Measurements from ENCODE around the gene RHOD.

RHOD gene

DNA sequence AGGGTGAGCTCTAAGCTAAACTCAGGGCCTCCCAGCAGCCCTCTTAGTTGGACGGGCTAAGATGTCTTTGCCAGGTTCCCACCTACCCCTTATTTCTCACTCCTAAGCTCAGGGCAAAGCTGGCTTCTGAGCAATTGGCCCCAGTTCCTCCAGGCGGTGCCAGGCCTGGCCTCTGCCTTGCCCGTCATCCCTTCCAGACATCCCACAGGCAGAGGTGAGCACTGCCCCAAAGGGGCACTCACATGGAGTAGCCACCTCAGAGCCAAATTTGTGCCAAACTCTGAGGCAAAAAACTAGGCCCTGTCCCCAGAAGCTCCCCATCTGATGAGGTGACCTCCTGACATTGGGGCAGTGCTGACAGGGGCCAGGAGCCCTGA lies 9.7 kb downstream of the RHOD start:
- no peak for TF ChIP-seq CTCF (IDR thresholded peaks at IDR 0.05; ENCODE audit: low read depth, low read length)

GRCh38 chr11:67071420-67072284 lies 15.0 kb downstream of the RHOD start:
- DNase-seq: peak; percentile 76
- H3K4me3 ChIP-seq (ENCODE audit: low read depth, low read length): no peak overlapping the region
- H3K9me3 ChIP-seq (ENCODE audit: severe bottlenecking): no peaks in the 10 kb centered on the region
- no peaks in the 10 kb centered on the region for H3K36me3 ChIP-seq
- no peak overlapping the region for H3K27ac ChIP-seq
- H3K27me3 ChIP-seq (ENCODE audit: insufficient read depth, low read depth, severe bottlenecking): no peaks in the 10 kb centered on the region
- peak; percentile 83 for TF ChIP-seq CTCF (IDR thresholded peaks at IDR 0.05; ENCODE audit: low read depth, low read length)

More for the DNA sequence above, 9.7 kb downstream of the RHOD start:
- H3K27me3 ChIP-seq (ENCODE audit: insufficient read depth, low read depth, severe bottlenecking): no peaks in the 10 kb centered on the region
- no peak overlapping the region for H3K4me3 ChIP-seq (ENCODE audit: low read depth, low read length)
- H3K36me3 ChIP-seq: no peaks in the 10 kb centered on the region
- no peak for DNase-seq
- no peak overlapping the region for H3K27ac ChIP-seq
- H3K9me3 ChIP-seq (ENCODE audit: severe bottlenecking): no peaks in the 10 kb centered on the region

- no peak for TF ChIP-seq CTCF (IDR thresholded peaks at IDR 0.05; ENCODE audit: low read depth, low read length)
- no peak overlapping the region for H3K27ac ChIP-seq
- no peak for DNase-seq
- no peak overlapping the region for H3K4me3 ChIP-seq (ENCODE audit: low read depth, low read length)
- no peaks in the 10 kb centered on the region for H3K27me3 ChIP-seq (ENCODE audit: insufficient read depth, low read depth, severe bottlenecking)
- H3K9me3 ChIP-seq (ENCODE audit: severe bottlenecking): no peaks in the 10 kb centered on the region
- H3K36me3 ChIP-seq: no peaks in the 10 kb centered on the region
These were observed 15.6 kb downstream of the RHOD start for GRCh38 chr11:67072295-67072694.

DNA sequence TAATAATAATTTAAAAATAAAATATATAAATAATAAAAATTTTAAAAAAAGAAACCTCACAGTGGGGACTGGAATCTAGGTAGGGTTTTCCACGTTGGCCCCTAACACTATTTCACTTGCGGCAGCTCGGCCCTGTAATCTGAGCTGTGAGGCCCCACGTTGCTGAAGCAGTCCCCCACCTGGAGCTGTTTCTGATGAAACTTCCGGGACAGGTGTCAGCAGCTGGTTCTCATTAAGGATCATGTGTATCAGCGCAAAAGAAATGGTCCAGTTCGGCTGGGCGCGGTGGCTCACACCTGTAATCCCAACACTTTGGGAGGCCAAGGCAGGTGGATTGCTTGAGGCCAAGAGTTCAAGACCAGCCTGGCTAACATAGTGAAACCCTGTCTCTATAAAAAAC lies 17.3 kb downstream of the RHOD start:
- no peak for DNase-seq
- no peak for TF ChIP-seq CTCF (IDR thresholded peaks at IDR 0.05; ENCODE audit: low read depth, low read length)
- Histone ChIP-seq H3K9me3 (ENCODE audit: severe bottlenecking) (no peaks in the 10 kb centered on the region), H3K27me3 (ENCODE audit: insufficient read depth, low read depth, severe bottlenecking) (no peaks in the 10 kb centered on the region), H3K4me3 (ENCODE audit: low read depth, low read length) (no peak overlapping the region), H3K27ac (no peak overlapping the region), H3K36me3 (no peaks in the 10 kb centered on the region)

DNA sequence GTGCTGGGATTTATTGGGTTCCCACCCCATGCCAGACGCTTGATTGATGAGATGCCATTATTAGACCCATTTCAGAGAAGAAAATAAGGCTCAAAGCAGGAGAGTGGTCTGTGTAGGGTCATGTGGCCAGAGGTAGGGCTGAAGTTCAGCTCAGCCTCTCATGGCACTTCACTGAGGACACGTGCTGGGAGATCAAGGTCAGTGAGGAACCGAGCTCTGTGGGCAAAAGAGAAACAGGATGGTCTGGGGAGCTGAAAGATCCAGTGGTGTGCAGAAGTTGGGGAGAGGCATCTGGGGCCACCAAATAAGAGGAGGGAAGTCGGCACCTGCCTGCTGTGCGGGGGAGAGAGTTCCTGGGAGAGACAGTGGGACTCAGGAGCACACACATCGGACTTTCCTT lies 19.6 kb downstream of the RHOD start:
- TF ChIP-seq CTCF (IDR thresholded peaks at IDR 0.05; ENCODE audit: low read depth, low read length): no peak
- no peak for DNase-seq
- no peak overlapping the region for H3K4me3 ChIP-seq (ENCODE audit: low read depth, low read length)
- no peaks in the 10 kb centered on the region for H3K27me3 ChIP-seq (ENCODE audit: insufficient read depth, low read depth, severe bottlenecking)
- no peaks in the 10 kb centered on the region for H3K9me3 ChIP-seq (ENCODE audit: severe bottlenecking)
- peak overlapping the region; percentile 99 for H3K27ac ChIP-seq
- no peaks in the 10 kb centered on the region for H3K36me3 ChIP-seq
